IMR-90 (cell line): ENCODE data around the gene RUNX1.

Experiments used
- CEBPB ChIP-seq: IDR thresholded peaks from 2 replicates; pipeline ENCODE4 v1.6.1; 2012; ENCODE audit warnings: low read depth, low read length, improper control_type of control experiment
- CTCF ChIP-seq: conservative IDR thresholded peaks from 2 replicates; pipeline ENCODE4 v1.5.1; 2012; ENCODE audit warnings: mild to moderate bottlenecking, low read depth, low read length, improper control_type of control experiment
- MXI1 ChIP-seq: IDR thresholded peaks from 2 replicates; pipeline ENCODE4 v1.6.1; 2012; ENCODE audit warnings: low read depth, mild to moderate bottlenecking, low read length, moderate library complexity, borderline replicate concordance
- NFE2L2 ChIP-seq: fragments of 150-350 bp; IDR thresholded peaks from 2 replicates; pipeline ENCODE4 v1.6.1; 2016; ENCODE audit warnings: low read depth, mild to moderate bottlenecking, low read length
- RAD21 ChIP-seq: IDR thresholded peaks from 2 replicates; pipeline ENCODE4 v1.6.1; 2012; ENCODE audit warnings: low read length, improper control_type of control experiment

GRCh38 chr21:35002879-35003722 is 46.0 kb downstream of the RUNX1 start:
- TF ChIP-seq CTCF = no peak
- TF ChIP-seq NFE2L2 = no peak
- TF ChIP-seq RAD21 = no peak; the same call in 1 of the 2 replicates
- peak; percentile 52; the same call in 1 of the 2 replicates for TF ChIP-seq CEBPB
- TF ChIP-seq MXI1 = no peak
